ENCODE results near the gene CYB561A3.

DNA sequence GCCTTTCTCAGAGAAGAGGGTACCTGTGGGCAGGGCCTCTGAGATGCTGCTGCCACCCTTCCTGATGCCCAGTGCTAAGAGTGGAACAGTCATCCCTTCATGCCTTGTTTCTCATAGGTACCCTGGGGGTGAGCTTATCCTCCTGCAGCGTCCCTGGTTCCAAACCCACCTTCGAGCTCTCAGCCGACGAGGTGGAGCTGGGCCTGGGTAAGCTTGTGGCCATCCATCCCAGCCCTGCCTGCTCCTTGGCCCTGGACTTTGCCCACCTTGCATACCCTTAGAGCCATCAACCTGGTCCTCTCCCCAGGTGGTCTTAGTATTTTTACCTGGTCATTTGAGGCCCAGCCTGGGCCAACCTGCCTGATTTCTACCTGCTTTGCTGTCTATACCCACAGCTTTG is 20.0 kb downstream of the CYB561A3 start:
- TF ChIP-seq CTCF (IDR thresholded peaks at IDR 0.05; ENCODE audit: low read depth, low read length) (no peak), POLR2A (IDR thresholded peaks at IDR 0.05; ENCODE audit: extremely low read depth, insufficient read length) (no peak), MYC (IDR thresholded peaks at IDR 0.05; ENCODE audit: low read depth, low read length) (no peak)
- TF ChIP-seq, protein P1, sequence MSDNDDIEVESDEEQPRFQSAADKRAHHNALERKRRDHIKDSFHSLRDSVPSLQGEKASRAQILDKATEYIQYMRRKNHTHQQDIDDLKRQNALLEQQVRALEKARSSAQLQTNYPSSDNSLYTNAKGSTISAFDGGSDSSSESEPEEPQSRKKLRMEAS (IDR thresholded peaks at IDR 0.05; ENCODE audit: low read depth, low read length), result no peak
